Fibroblast of gingiva (primary cell): ENCODE measurements around the gene GNB2.
A peak's percentile ranks its signal among the peaks of the same experiment; 100 is the strongest.
"Not testable (repeated sequence)": the region's sequence is repeated elsewhere in the genome, so short reads cannot be mapped to it uniquely, and the experiment has no call there.

Experiments
- DNase-seq: peaks from one replicate; pipeline ENCODE4 v3.0.0-alpha.2; 2011; ENCODE audit warnings: low read depth

GNB2 gene

GRCh38 chr7:100673302-100673941, at the start of gene GNB2:
Gene GNB2 (plus strand): TSS chr7:100673740. CDS start chr7:100676266, 2,526 bp downstream.
- DNase-seq = peak; percentile 99

- DNase-seq = no peak
These were observed 49.4 kb upstream of the GNB2 start for GRCh38 chr7:100623951-100624824.

GRCh38 chr7:100626055-100626454, 47.5 kb upstream of the GNB2 start:
- DNase-seq = no peak

GRCh38 chr7:100626530-100627237, 46.9 kb upstream of the GNB2 start:
- DNase-seq = peak; percentile 74

GRCh38 chr7:100627238-100627549, 46.3 kb upstream of the GNB2 start:
- no peak for DNase-seq

- no peak for DNase-seq
These were observed 44.3 kb upstream of the GNB2 start for GRCh38 chr7:100629117-100629716.

- no peak for DNase-seq
These were observed 43.5 kb upstream of the GNB2 start for GRCh38 chr7:100630066-100630465.

- DNase-seq = no peak
These were observed 40.4 kb upstream of the GNB2 start for GRCh38 chr7:100632951-100633717.

GRCh38 chr7:100639995-100640516, 33.5 kb upstream of the GNB2 start:
- DNase-seq = no peak

GRCh38 chr7:100640517-100641440, 32.8 kb upstream of the GNB2 start:
- no peak for DNase-seq

GRCh38 chr7:100641463-100641859, 32.1 kb upstream of the GNB2 start, which contains the start of gene TFR2:
Gene TFR2 (minus strand): TSS chr7:100641552. CDS start chr7:100641509, 43 bp downstream.
- DNase-seq = no peak

GRCh38 chr7:100641860-100642533, 31.5 kb upstream of the GNB2 start:
- DNase-seq = no peak

- DNase-seq = no peak
These were observed 31.0 kb upstream of the GNB2 start for GRCh38 chr7:100642534-100642907.

- DNase-seq = no peak
These were observed 23.5 kb upstream of the GNB2 start for GRCh38 chr7:100649826-100650565.

GRCh38 chr7:100654908-100655831, 18.4 kb upstream of the GNB2 start:
- no peak for DNase-seq

- DNase-seq = no peak
These were observed 17.4 kb upstream of the GNB2 start, which contains the start of gene ACTL6B for GRCh38 chr7:100655908-100656674. Gene ACTL6B (minus strand): TSS chr7:100656448. CDS start chr7:100656354, 94 bp downstream.

- not testable (repeated sequence) for DNase-seq
These were observed 11.3 kb upstream of the GNB2 start for GRCh38 chr7:100662194-100662776.
